Activated CD4-positive, alpha-beta T cell treated with anti-CD3 and anti-CD28 coated beads, Interleukin-10, Interleukin-2, amounts not matched to agents 100 ng/mL and 50 ng/mL, durations not matched to agents 16 hours and 8 hours (primary cell): ENCODE data around the gene TSPEAR.

Source experiments
- DNase-seq: peaks from one replicate; pipeline ENCODE4 v3.0.0-alpha.2; 2020

The TSPEAR gene

DNA sequence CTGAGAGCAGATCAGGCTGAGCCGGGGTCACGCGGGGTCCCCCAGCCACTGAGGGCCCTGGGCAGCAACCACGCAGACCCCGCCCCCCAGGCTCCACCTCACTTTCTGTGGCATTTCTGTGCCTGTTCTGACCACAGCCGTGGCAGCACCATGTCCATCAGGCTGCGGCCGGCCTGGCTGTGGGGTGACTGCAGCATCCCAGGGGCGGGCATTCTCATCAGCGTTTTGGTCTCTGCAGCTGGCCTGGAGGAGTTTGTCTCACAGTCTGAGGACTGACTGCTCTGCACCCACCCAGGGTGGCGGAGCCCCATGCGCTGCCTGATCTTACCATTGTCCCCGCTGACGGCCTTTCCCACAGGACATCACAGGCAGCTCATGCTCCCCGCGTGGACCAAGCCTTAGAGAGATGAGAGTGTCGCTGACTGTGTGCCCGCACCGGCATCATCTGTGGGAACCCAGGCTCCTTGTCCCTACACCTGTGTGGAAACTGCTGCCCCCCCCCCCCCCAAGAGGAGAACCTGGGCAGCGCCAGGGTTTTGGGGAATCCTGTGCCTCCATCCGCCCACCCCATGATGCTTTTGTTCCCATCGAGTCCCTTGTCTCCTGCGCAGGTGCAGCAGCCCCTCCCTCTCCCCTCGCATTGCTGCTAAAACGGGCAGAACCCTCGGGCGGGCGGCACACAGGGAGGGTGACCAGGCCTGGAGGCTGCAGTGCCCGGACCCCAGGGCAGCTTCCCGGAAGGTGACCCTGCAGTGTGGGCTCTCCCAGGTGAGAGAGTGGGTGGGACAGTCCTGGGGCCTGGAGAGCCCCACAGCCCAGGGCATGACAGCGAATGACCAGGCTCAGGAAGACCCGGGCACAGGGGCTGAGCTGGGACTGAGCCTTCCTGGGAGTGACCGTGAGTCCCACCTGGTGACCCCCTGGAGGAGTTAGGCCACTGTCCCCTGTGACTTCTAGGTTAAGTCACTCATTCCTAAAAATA is 173.2 kb downstream of the TSPEAR start:
- no peak for DNase-seq

DNA sequence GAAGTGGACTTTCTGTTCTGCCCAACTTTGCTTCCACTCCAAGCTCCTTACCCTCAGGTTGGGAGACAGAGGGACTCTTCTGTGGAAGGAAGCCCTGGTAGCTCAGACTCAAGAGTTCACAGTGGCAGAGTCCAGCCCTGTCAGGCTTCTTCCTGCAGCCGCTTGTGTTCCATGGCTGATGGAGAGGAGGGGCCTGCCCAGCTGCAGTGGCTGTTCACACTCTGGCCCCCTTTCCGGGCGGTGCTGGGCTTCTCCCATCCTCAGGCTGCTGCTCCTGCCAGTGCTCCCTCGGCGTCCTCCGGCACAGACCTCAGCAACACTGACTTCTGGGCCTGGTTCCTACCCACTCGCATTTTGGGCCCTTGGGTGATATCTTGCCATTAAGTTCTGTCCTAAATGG is 175.4 kb downstream of the TSPEAR start:
- no peak for DNase-seq

GRCh38 chr21:44534688-44535087 is 176.7 kb downstream of the TSPEAR start:
- DNase-seq, result no peak

DNA sequence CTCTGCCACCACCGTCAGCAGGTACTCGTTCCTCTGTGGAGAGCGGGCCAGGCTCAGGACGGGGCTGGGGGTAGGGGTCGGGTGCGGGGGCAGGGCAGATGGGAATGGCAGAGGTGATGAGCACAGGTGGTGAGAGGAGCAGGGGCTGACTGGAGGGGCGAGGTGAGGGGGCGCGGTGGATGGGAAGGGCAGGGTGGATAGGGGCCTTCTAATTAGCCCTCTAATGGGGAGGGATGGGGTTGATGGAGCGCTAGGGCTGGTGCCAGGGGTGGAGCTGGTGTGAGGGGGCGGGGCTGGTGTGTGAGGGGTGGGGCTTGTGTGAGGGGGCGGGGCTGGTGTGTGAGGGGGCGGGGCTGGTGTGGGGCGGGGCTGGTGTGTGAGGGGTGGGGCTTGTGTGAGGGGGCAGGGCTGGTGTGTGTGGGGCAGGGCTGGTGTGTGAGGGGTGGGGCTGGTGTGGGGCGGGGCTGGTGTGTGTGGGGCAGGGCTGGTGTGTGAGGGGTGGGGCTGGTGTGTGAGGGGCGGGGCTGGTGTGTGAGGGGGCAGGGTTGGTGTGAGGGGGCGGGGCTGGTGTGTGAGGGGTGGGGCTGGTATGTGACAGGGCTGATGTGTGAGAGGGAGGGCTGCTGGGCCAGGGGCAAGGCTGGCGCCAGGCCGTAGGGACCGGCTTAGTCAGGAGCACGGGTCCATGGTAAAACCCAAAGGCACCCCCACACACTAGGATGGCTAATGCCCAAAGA is 177.3 kb downstream of the TSPEAR start:
- no peak for DNase-seq

DNA sequence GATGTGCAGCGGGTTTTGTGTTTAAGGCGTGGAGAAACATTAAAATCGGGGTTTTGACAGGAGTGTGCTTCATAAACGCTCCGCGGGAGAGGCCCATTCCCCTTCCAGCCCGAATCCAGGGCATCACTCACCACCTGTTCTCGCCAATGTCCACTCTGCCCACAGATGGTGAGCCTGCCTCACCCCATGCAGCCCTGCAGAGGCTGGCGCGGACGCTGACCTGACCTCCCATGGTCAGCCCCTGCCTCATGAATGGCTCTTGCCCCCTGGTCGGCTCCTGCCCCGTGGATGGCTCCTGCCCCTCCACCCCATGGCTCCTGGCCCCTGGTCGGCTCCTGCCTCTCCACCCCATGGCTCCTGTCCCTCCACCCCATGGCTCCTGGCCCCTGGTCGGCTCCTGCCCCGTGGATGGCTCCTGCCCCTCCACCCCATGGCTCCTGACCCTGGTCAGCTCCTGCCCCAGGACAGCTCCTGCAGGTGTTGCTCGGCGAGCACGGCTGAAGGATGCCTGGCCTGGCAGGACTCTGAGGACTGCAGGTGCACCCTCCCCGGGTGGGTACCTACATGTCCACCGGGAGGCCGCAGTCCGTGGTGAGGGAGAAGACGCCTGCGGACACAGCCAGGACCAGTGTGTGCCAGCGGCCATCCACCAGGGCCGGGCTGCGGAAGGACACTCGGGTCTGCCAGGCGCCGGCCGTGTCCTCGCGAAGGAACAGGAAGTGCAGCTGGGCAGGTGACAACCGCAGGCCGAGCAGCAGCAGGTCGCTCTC is 178.1 kb downstream of the TSPEAR start:
- no peak for DNase-seq

- DNase-seq, result no peak
These were observed 178.7 kb downstream of the TSPEAR start for GRCh38 chr21:44532712-44533111.

DNA sequence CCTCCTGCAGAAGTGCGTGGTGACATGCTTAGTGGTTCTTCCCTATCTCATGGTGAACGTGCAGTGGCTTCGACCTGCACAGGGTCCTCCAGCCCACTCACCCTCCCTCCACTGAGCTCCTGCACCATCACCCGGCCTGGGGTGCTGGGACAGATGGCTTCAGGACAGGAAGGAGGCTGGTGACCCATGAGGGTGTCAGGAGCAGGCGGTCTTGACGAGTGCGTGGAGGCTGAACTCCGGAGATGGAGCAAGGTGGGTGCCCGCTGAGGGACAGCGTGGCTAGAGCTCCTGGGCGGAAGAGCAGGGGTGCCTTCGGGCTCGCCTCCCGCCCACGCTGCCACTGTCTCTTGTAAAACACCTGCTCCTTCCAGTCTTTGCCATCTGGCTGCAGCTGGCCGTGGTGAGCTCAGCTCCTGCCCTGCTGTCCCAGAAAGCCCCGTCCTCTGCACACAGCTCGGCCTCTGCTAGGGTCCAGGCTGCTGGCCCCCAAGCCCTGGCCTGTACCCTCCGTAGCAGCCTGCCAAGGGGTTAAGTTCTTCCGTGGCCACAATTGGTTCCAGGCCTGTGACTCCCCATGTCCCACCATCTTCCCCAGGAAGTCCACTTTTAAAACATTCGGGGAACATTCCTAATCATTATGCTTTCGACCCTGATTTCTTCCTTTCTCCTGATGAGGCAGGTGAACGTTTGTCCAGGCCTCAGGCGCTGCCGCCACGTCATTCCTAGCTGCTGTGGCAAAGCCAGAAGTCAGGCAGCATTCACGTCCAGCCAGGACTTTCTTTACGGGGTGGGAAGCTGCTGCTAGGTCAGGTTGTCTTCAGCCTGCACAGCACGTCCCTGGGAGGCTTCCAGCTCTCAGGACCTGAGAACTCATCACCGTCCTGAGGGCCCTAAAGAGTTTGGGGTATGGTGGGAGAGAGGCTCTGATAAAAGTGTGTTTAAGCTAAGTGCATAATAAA is 179.5 kb downstream of the TSPEAR start:
- no peak for DNase-seq

- no peak for DNase-seq
These were observed 180.3 kb downstream of the TSPEAR start for GRCh38 chr21:44530903-44531605.

DNA sequence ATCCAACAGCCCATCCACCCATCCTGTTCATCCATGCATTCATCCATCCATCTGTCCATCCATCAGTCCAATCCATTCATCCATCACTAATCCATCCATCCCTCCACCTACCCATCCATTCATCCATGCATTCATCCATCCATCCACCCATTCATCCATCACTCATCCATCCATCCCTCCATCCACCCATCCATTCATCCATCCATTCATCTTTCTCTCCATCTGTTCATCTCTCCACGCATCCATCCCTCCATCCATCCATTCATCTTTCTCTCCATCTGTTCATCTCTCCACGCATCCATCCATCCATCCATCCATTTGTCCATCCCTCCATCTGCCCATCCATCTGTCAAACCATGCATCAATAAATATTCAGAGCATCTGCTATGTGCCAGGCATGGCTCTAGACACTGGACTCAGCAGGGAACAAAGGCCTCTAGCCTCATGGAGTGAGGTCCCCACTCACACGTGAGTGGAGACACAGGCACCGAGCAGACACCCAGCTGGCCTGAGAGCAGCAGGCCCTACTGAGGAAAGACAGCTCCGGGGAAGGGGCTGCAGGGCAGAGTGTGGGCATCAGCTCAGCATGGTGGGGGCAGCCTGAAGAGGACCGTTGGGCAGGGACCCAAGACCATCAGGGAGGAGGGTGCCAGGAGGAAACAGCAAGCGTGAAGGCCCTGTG is 181.0 kb downstream of the TSPEAR start:
- no peak for DNase-seq

DNA sequence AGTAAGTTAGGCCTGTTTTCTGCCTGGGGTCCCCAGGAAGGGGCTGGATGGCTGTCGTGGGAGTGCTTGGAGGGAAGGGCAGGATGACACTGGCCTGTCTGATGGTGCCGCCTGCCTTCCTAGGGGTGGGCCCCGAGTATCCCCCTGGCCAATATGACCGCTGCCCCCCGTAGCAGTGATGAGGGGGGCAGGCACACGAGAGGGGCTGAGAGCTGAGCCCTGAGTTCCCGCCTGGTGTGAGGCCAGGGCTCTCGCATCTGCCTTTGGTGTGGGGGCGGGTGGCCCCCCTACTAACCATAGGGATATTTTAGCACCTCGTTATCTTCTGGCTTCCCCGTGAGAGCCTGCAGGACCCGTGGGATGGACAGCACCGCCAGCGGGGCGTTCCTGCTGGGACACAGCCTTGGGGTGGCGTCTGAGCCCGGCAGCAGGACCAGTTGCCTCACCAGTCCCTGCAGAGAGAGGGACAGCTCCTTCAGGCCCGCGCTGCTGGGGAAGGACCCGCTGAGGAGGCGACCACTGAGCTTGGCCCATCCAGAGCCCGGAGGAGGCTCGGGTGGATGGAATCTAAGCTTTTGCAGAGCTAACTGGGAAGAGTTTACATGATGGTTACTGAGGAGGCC is 181.8 kb downstream of the TSPEAR start:
- no peak for DNase-seq

GRCh38 chr21:44529011-44529421 is 182.4 kb downstream of the TSPEAR start:
- DNase-seq, result no peak

GRCh38 chr21:44528634-44528995 is 182.8 kb downstream of the TSPEAR start:
- DNase-seq, result no peak

DNA sequence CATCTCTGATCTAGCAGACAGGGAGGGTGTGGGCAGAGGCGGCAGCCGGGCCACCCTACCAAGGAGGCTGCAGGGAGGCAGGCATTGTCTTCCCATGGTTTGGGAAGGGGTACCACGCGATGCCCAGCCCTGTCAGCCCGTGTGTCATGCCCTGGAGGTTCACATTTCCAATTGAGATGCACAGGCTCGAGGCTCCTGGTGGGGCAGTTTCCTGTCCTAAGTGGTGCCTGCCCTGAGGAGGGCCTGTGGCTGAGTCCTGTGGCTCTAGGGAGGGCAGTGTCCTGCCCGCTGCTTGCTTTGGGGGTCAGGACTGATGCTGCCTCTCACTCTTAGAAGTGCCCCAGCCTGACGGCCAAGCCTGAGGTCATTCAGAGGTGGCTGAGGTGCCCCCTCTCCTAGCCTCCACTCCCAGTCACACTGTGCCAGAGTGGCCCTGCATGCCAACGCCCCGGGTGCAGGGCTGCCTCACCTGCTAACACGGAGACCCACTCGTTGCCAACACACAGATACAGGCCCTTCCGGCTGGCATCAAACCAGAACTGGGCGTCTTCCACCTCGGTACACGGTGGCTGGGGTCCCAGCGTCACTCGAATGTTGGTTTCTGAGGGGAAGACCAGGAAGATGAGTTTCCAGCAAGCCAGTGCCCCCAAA is 183.3 kb downstream of the TSPEAR start:
- DNase-seq, result no peak

- DNase-seq, result no peak
These were observed 184.0 kb downstream of the TSPEAR start for GRCh38 chr21:44527156-44527982.

GRCh38 chr21:44526096-44526997 is 185.0 kb downstream of the TSPEAR start:
- DNase-seq, result no peak

GRCh38 chr21:44525391-44526095 is 185.8 kb downstream of the TSPEAR start:
- DNase-seq, result no peak
